Measurements from ENCODE around the gene ZNF407.

ZNF407 gene

DNA sequence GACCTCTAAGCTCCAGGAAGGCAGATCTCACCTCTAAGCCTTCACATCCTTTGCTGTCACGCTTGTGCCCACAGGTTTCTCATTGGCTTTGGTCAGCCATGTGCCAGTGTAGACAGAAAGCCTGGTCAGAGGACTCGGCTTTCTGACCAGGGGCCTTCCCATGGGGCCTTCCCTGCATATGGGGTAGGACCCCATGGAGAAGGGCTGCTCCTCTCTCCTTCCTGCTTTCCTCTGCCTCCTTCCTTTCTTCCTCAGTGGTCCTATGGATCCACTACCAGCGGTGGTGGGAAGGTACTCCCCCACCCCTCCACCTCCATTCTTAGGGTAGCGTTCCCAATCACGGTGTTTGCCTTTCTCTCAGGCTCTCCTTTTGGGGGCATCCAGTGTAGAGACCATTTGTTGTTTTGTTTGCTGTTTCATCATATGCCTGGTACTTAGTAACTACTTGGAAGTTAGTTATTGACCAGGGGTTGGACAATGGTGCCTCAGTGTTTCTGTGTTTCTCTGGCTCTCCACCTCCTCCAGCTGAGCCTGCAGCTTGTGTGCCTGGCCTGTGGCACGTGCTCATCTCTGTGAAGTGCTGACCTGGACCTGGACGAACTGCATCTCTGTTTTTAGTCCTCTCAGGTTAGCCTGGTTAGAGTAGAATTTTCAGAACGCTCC is 71.6 kb downstream of the ZNF407 start:
- DNase-seq (ENCODE audit: low read depth), result no peak

DNA sequence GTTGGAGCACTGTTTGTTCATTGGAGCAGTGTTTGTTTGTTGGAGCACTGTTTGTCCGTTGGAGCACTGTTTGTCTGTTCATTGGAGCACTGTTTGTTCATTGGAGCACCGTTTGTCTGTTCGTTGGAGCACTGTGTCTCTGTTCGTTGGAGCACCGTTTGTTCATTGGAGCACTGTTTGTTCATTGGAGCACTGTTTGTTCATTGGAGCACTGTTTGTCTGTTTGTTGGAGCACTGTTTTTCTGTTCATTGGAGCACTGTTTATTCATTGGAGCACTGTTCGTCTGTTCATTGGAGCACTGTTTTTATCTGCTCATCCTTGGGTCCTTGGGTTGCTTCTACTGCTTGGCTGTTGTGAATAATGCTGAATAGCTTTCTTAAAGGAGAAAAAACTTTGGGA is 74.7 kb downstream of the ZNF407 start:
- no peak for DNase-seq (ENCODE audit: low read depth)

- DNase-seq (ENCODE audit: low read depth), result no peak
Observed at GRCh38 chr18:74674487-74674886, 76.8 kb downstream of the ZNF407 start.

- no peak for DNase-seq (ENCODE audit: low read depth)
Observed at GRCh38 chr18:74679006-74679678, 81.5 kb downstream of the ZNF407 start.

- no peak for DNase-seq (ENCODE audit: low read depth)
Observed at GRCh38 chr18:74679679-74680076, 82.0 kb downstream of the ZNF407 start.

DNA sequence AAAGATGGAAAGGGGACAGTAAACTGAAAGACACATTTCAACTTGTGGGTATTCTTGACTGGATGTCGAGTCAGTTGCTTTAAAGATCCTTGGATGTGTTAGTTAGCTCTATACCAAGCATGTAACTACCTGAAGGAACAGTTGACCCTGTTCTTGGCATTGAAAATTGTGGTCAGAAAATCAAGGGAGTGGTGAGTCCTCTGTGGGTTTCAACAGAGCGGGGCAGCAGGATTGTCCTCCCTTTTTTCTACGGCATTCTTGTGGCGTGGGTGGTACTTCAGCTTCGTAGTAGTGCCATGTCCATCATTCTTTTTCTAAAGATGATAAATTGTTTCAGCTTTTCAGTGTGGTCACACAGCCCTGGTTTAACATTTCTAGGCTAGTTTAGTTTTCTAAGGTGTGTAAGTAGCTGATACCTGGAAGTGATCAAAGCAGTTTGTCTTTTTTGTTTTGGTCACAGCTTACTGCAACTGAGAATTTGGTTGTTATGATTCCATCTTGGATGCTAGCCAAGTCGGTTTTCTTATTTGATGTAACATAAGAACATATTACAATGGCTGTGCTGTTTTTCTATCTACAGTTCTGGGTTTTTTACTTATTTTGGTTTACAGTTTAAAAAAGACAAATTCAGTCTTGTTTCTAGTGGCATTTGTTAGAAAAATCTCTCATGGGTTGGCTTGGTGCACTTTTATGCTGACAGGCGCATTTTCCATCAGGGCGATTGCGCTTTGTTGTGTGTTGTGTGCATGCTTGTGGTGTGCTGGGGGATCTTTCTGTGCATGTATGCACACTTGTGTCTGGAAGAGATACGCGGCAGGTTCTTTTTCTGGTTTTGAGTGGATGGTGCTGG is 84.7 kb downstream of the ZNF407 start:
- DNase-seq (ENCODE audit: low read depth), result no peak

GRCh38 chr18:74682991-74683297 is 85.3 kb downstream of the ZNF407 start:
- peak; percentile 10 for DNase-seq (ENCODE audit: low read depth)

DNA sequence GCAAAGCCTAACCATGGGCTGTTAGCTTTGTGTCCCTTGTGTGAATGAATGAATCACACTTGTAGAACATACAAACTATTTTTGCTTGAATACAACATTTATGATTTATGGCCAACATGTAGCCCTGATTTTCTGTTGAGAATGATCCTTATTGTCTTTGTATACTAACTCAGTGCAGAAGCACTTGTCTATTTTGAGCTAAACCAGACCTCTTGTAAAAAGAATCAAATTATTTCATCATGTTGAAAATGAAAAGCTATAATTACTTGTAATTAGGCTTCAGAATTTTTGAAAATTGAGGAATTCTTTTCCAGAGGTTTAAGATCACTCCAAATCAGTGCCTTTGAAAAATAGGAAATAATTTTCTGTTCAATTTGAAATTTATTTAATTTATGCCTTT is 85.9 kb downstream of the ZNF407 start:
- DNase-seq (ENCODE audit: low read depth), result no peak

GRCh38 chr18:74689251-74689650 is 91.6 kb downstream of the ZNF407 start:
- peak; percentile 25 for DNase-seq (ENCODE audit: low read depth)

GRCh38 chr18:74692367-74693013 is 94.8 kb downstream of the ZNF407 start:
- no peak for DNase-seq (ENCODE audit: low read depth)

- DNase-seq (ENCODE audit: low read depth), result no peak
Observed at GRCh38 chr18:74694436-74694835, 96.8 kb downstream of the ZNF407 start.

DNA sequence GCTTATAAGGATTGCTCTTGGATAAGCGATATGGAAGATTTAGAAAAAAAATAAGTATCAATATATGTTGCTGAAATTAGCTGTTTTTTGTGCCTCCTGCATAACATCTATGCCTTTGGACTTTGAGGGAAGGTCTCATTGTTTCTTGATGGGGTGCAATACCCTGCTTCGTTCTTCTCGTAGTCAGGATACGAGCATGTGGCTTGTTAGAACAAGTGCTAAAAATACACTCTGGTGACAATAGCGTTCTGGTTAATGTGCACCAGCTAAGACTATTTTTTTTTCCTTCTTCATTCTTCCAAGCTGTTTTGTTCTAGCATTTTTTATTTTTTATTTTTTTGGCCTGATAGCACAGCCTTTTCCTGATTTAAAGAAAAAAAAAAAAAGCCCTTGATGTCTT is 97.5 kb downstream of the ZNF407 start:
- no peak for DNase-seq (ENCODE audit: low read depth)

- DNase-seq (ENCODE audit: low read depth), result no peak
Observed at GRCh38 chr18:74698881-74699280, 101.2 kb downstream of the ZNF407 start.

- no peak for DNase-seq (ENCODE audit: low read depth)
Observed at GRCh38 chr18:74699455-74699854, 101.8 kb downstream of the ZNF407 start.

DNA sequence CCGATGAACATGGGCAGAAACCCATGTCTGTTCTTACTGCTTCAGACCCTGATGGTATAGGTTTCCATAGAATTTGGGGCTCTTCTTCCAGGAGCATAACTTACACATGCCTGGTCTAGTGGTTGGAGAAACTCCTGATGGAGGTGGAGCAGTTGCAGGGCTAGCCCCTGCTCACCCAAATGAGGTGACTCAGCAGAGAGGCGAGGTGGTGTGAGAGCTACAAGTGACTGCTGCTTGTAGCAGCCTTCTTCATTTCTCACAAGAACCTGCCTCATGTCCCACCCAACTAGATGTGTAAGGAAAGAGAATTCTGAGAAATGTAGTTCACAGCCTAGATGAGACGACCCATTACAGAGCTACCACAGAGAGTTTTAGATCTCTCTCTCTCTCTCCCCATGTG is 105.3 kb downstream of the ZNF407 start:
- DNase-seq (ENCODE audit: low read depth), result no peak

DNA sequence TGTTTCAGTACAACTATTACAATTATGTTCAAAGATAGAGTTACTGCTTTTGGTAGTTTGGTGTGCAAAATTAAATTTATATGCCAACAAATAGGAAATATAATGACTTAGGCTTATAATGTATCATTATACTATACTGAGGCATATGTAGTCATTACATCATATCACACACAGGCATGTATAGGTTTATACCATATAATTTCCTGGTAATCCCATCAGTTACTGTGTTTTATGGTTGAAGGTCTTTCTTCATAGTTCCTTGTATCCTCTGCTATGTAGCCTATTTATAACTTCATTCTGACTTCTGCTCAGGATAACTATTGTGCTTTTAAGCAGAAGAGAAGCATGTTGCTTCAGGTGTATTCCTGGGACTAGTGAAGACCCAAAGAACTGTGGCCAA is 110.5 kb downstream of the ZNF407 start:
- no peak for DNase-seq (ENCODE audit: low read depth)

DNA sequence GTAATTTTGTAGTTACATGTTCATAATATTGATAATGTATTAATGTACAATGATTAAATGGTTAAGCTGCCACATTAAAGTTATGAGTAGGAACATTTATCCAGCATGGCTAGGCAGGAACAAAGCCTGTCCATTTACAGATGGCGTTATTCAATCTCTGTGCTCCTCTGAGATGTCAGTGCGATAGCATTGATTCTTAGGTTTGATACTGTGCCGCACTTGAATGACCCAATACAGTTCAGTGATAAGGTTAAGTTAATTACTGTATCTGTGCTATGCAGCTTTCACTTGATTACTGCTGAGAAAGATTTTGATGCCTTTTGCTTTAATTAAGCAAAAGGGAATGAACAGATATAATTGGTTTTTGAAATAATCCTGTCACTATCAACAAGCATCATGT is 111.8 kb downstream of the ZNF407 start:
- DNase-seq (ENCODE audit: low read depth), result no peak

- DNase-seq (ENCODE audit: low read depth), result no peak
Observed at GRCh38 chr18:74714120-74714519, 116.5 kb downstream of the ZNF407 start.

DNA sequence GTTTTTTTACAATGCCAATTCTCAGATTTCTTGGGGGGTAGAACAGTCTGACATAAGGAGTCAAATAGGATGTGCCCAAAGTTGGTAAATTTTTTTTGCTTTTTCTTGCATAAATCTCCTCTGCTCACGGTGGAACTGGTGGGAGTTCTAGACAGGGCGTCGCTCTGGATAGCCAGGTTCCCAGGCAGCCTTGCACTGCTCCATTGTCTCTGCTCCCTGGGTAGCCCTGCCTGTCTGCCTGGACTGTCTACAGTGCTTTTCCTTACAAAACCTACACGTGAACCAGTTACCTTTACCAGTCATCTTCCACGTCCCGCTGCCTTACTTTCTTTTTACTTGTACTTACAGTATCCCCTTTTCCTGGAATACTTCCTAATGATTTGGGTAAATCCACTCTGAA is 117.1 kb downstream of the ZNF407 start:
- no peak for DNase-seq (ENCODE audit: low read depth)

- DNase-seq (ENCODE audit: low read depth), result no peak
Observed at GRCh38 chr18:74715306-74715705, 117.6 kb downstream of the ZNF407 start.

DNA sequence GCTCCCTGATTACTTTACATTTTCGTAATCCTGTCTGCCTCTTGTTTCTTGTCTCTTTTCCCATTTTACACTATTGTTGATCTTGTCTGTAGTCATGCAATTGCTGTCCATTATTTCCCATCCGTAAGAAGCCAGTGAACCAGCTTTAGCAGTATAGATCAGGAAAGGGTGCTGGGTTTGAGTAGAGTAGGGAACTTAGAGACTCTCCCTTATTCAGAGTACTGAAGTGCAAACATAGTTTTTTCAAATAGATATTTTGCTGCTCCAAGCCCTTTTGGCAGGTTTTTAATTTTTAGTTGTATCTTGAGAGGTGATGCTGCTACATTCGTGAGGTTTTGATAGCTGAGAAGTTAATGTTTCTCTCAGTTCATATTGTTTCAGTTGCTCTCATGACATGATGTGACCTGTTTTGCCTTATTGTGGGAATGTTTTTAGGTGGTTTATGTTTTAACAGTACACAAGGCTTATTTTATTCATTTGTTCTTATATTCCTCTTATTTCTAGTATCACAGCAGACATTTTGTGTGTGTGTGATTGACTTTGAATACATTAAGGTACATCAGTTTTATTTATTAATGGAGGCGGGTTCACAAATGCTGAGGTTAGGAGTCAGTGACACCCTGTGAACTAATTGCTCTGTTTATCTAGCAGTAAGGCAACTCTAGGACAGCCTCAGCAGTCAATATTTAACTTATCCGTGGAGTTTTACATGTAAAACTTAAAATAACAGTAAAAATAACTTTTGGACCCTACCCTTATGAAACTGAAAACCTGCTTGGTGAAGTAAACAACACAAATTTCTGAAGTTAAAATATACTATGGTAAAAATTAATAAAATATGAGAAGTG is 118.4 kb downstream of the ZNF407 start:
- DNase-seq (ENCODE audit: low read depth), result no peak

DNA sequence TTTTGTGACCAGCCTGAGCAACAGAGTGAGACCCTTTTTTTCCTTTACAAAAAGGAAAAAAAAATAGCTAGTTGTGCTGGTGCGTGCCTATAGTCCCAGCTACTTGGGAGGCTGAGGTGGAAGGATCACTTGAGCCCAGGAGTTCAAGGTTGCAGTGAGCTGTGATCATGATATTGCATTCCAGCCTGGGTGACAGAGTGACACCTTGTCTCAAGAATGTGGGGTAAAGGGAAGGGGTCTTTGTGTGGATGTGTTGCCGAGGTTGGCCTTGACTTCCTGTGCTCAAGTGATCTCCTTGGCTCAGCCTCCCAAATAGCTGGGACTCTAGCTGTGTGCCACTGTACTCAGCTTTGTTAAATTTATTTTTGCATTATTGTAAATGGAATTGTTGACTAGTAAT is 120.6 kb downstream of the ZNF407 start:
- DNase-seq (ENCODE audit: low read depth), result no peak

Measured in GM04503 (cell line).